Measurements from ENCODE around the gene PTPRM. TPM values are rescaled to one million over a fixed set of nuclear protein-coding genes. Genes with fewer than 3 reads are reported as not detected.
A peak's percentile ranks its signal among the peaks of the same experiment; 100 is the strongest.

PTPRM gene
- total and polyA plus RNA-seq, 4 donors = 118 to 160 (median 122) TPM

GRCh38 chr18:7541835-7542234, 25.3 kb upstream of the PTPRM start:
- Histone ChIP-seq H3K27me3 (ENCODE audit: control insufficient read depth, insufficient read depth, low read length) (no peaks in the 10 kb centered on the region), H3K27ac (ENCODE audit: low read depth, low read length) (no peak overlapping the region), H3K9me3 (ENCODE audit: control insufficient read depth, insufficient read depth, low read length) (no peaks in the 10 kb centered on the region), H3K4me3 (ENCODE audit: low read depth, low read length) (no peak overlapping the region), H3K4me1 (ENCODE audit: control insufficient read depth, insufficient read depth, low read length) (no peaks in the 10 kb centered on the region), H3K36me3 (ENCODE audit: control insufficient read depth, insufficient read depth, low read length) (no peaks in the 10 kb centered on the region)
- DNase-seq (ENCODE audit: low read depth in 4 of 6, low spot score in 6 of 6) = no peak
- WGBS (ENCODE audit: insufficient coverage) = 97% methylated on average over 4 of the region's 5 CpGs

- Histone ChIP-seq H3K36me3 (ENCODE audit: control insufficient read depth, insufficient read depth, low read length) (no peaks in the 10 kb centered on the region), H3K27ac (ENCODE audit: low read depth, low read length) (no peak overlapping the region), H3K4me1 (ENCODE audit: control insufficient read depth, insufficient read depth, low read length) (no peaks in the 10 kb centered on the region), H3K4me3 (ENCODE audit: low read depth, low read length) (no peak overlapping the region), H3K27me3 (ENCODE audit: control insufficient read depth, insufficient read depth, low read length) (no peaks in the 10 kb centered on the region), H3K9me3 (ENCODE audit: control insufficient read depth, insufficient read depth, low read length) (no peaks in the 10 kb centered on the region)
- no CpG with 5 or more reads among the region's 1 CpG for WGBS (ENCODE audit: insufficient coverage)
- peak in 1 of 6 donors; percentile 59 for DNase-seq (ENCODE audit: low read depth in 4 of 6, low spot score in 6 of 6)
Measured at GRCh38 chr18:7544686-7545085, 22.4 kb upstream of the PTPRM start.

GRCh38 chr18:7545734-7546133, 21.4 kb upstream of the PTPRM start:
- H3K27me3 ChIP-seq (ENCODE audit: control insufficient read depth, insufficient read depth, low read length) = no peaks in the 10 kb centered on the region
- no peaks in the 10 kb centered on the region for H3K36me3 ChIP-seq (ENCODE audit: control insufficient read depth, insufficient read depth, low read length)
- no peak overlapping the region for H3K27ac ChIP-seq (ENCODE audit: low read depth, low read length)
- H3K4me1 ChIP-seq (ENCODE audit: control insufficient read depth, insufficient read depth, low read length) = no peaks in the 10 kb centered on the region
- H3K4me3 ChIP-seq (ENCODE audit: low read depth, low read length) = no peak overlapping the region
- no CpG with 5 or more reads among the region's 5 CpGs for WGBS (ENCODE audit: insufficient coverage)
- no peaks in the 10 kb centered on the region for H3K9me3 ChIP-seq (ENCODE audit: control insufficient read depth, insufficient read depth, low read length)
- DNase-seq (ENCODE audit: low read depth in 4 of 6, low spot score in 6 of 6) = no peak

- Histone ChIP-seq H3K4me1 (ENCODE audit: control insufficient read depth, insufficient read depth, low read length) (no peaks in the 10 kb centered on the region), H3K9me3 (ENCODE audit: control insufficient read depth, insufficient read depth, low read length) (no peaks in the 10 kb centered on the region), H3K4me3 (ENCODE audit: low read depth, low read length) (no peak overlapping the region), H3K36me3 (ENCODE audit: control insufficient read depth, insufficient read depth, low read length) (no peaks in the 10 kb centered on the region), H3K27ac (ENCODE audit: low read depth, low read length) (no peak overlapping the region), H3K27me3 (ENCODE audit: control insufficient read depth, insufficient read depth, low read length) (no peaks in the 10 kb centered on the region)
- DNase-seq (ENCODE audit: low read depth in 4 of 6, low spot score in 6 of 6) = peak in 1 of 6 donors; percentile 79
- WGBS (ENCODE audit: insufficient coverage) = 39% methylated on average over 10 of the region's 11 CpGs
Measured at GRCh38 chr18:7548221-7548620, 18.9 kb upstream of the PTPRM start.

- no peaks in the 10 kb centered on the region for H3K4me1 ChIP-seq (ENCODE audit: control insufficient read depth, insufficient read depth, low read length)
- WGBS (ENCODE audit: insufficient coverage) = 50% methylated on average over 1 of the region's 3 CpGs
- peak in 1 of 6 donors; percentile 45 for DNase-seq (ENCODE audit: low read depth in 4 of 6, low spot score in 6 of 6)
- H3K4me3 ChIP-seq (ENCODE audit: low read depth, low read length) = no peak overlapping the region
- H3K36me3 ChIP-seq (ENCODE audit: control insufficient read depth, insufficient read depth, low read length) = no peaks in the 10 kb centered on the region
- H3K27ac ChIP-seq (ENCODE audit: low read depth, low read length) = no peak overlapping the region
- no peaks in the 10 kb centered on the region for H3K9me3 ChIP-seq (ENCODE audit: control insufficient read depth, insufficient read depth, low read length)
- H3K27me3 ChIP-seq (ENCODE audit: control insufficient read depth, insufficient read depth, low read length) = no peaks in the 10 kb centered on the region
Measured at GRCh38 chr18:7548721-7549120, 18.4 kb upstream of the PTPRM start.

GRCh38 chr18:7557973-7558372, 9.1 kb upstream of the PTPRM start:
- 80% methylated on average over 1 of the region's 2 CpGs for WGBS (ENCODE audit: insufficient coverage)
- Histone ChIP-seq H3K27ac (ENCODE audit: low read depth, low read length) (no peak overlapping the region), H3K4me3 (ENCODE audit: low read depth, low read length) (no peak overlapping the region)

GRCh38 chr18:7558769-7559168, 8.3 kb upstream of the PTPRM start:
- Histone ChIP-seq H3K27me3 (ENCODE audit: control insufficient read depth, insufficient read depth, low read length) (no peaks in the 10 kb centered on the region), H3K9me3 (ENCODE audit: control insufficient read depth, insufficient read depth, low read length) (no peaks in the 10 kb centered on the region), H3K36me3 (ENCODE audit: control insufficient read depth, insufficient read depth, low read length) (no peaks in the 10 kb centered on the region), H3K4me1 (ENCODE audit: control insufficient read depth, insufficient read depth, low read length) (no peaks in the 10 kb centered on the region), H3K4me3 (ENCODE audit: low read depth, low read length) (no peak overlapping the region), H3K27ac (ENCODE audit: low read depth, low read length) (peak overlapping the region; percentile 4)
- DNase-seq (ENCODE audit: low read depth in 4 of 6, low spot score in 6 of 6) = no peak
- WGBS (ENCODE audit: insufficient coverage) = 100% methylated on average over 2 of the region's 2 CpGs

More at GRCh38 chr18:7557973-7558372, 9.1 kb upstream of the PTPRM start:
- H3K27me3 ChIP-seq (ENCODE audit: control insufficient read depth, insufficient read depth, low read length) = no peaks in the 10 kb centered on the region
- H3K36me3 ChIP-seq (ENCODE audit: control insufficient read depth, insufficient read depth, low read length) = no peaks in the 10 kb centered on the region
- H3K9me3 ChIP-seq (ENCODE audit: control insufficient read depth, insufficient read depth, low read length) = no peaks in the 10 kb centered on the region
- no peak for DNase-seq (ENCODE audit: low read depth in 4 of 6, low spot score in 6 of 6)
- H3K4me1 ChIP-seq (ENCODE audit: control insufficient read depth, insufficient read depth, low read length) = no peaks in the 10 kb centered on the region

GRCh38 chr18:7559709-7560319, 7.3 kb upstream of the PTPRM start:
- 86% methylated on average over 4 of the region's 4 CpGs for WGBS (ENCODE audit: insufficient coverage)
- Histone ChIP-seq H3K36me3 (ENCODE audit: control insufficient read depth, insufficient read depth, low read length) (no peaks in the 10 kb centered on the region), H3K9me3 (ENCODE audit: control insufficient read depth, insufficient read depth, low read length) (no peaks in the 10 kb centered on the region), H3K4me3 (ENCODE audit: low read depth, low read length) (no peak overlapping the region), H3K27ac (ENCODE audit: low read depth, low read length) (no peak overlapping the region), H3K27me3 (ENCODE audit: control insufficient read depth, insufficient read depth, low read length) (no peaks in the 10 kb centered on the region), H3K4me1 (ENCODE audit: control insufficient read depth, insufficient read depth, low read length) (no peaks in the 10 kb centered on the region)
- no peak for DNase-seq (ENCODE audit: low read depth in 4 of 6, low spot score in 6 of 6)

GRCh38 chr18:7561909-7562460, 5.1 kb upstream of the PTPRM start:
- Histone ChIP-seq H3K36me3 (ENCODE audit: control insufficient read depth, insufficient read depth, low read length) (no peaks in the 10 kb centered on the region), H3K4me1 (ENCODE audit: control insufficient read depth, insufficient read depth, low read length) (no peaks in the 10 kb centered on the region), H3K9me3 (ENCODE audit: control insufficient read depth, insufficient read depth, low read length) (no peaks in the 10 kb centered on the region), H3K27ac (ENCODE audit: low read depth, low read length) (no peak overlapping the region), H3K27me3 (ENCODE audit: control insufficient read depth, insufficient read depth, low read length) (no peaks in the 10 kb centered on the region), H3K4me3 (ENCODE audit: low read depth, low read length) (no peak overlapping the region)
- no peak for DNase-seq (ENCODE audit: low read depth in 4 of 6, low spot score in 6 of 6)
- WGBS (ENCODE audit: insufficient coverage) = no CpG with 5 or more reads among the region's 7 CpGs

GRCh38 chr18:7562491-7562890, 4.6 kb upstream of the PTPRM start:
- DNase-seq (ENCODE audit: low read depth in 4 of 6, low spot score in 6 of 6) = no peak
- no peaks in the 10 kb centered on the region for H3K4me1 ChIP-seq (ENCODE audit: control insufficient read depth, insufficient read depth, low read length)
- H3K4me3 ChIP-seq (ENCODE audit: low read depth, low read length) = no peak overlapping the region
- H3K36me3 ChIP-seq (ENCODE audit: control insufficient read depth, insufficient read depth, low read length) = no peaks in the 10 kb centered on the region
- no peak overlapping the region for H3K27ac ChIP-seq (ENCODE audit: low read depth, low read length)
- WGBS (ENCODE audit: insufficient coverage) = 73% methylated on average over 3 of the region's 6 CpGs
- H3K27me3 ChIP-seq (ENCODE audit: control insufficient read depth, insufficient read depth, low read length) = no peaks in the 10 kb centered on the region
- H3K9me3 ChIP-seq (ENCODE audit: control insufficient read depth, insufficient read depth, low read length) = no peaks in the 10 kb centered on the region

Data from spinal cord (tissue), 10 donors.